GF-D8 (cell line): ENCODE results near the gene C1GALT1.
"Not testable (repeated sequence)": the region's sequence is repeated elsewhere in the genome, so short reads cannot be mapped to it uniquely, and the experiment has no call there.

Source experiments
- DNase-seq: peaks from one replicate; lab custom pipeline; 2025; lab: John Stamatoyannopoulos, UW

The C1GALT1 gene

GRCh38 chr7:7237201-7237977 is 55.0 kb downstream of the C1GALT1 start:
- DNase-seq: no peak

DNA sequence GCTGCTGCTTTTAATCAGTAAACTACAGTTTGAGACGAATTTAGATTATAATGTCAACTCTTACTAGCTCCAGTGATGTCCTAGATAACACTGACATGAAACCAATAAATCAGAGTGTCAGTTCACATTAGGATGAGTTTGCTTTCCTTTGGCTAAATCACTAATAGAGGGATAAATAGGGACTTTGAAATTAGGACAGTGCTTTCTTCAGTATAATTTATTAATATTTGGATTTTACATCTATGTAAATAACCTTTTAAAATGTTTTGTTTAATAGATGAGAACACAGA is 55.6 kb downstream of the C1GALT1 start:
- no peak for DNase-seq

DNA sequence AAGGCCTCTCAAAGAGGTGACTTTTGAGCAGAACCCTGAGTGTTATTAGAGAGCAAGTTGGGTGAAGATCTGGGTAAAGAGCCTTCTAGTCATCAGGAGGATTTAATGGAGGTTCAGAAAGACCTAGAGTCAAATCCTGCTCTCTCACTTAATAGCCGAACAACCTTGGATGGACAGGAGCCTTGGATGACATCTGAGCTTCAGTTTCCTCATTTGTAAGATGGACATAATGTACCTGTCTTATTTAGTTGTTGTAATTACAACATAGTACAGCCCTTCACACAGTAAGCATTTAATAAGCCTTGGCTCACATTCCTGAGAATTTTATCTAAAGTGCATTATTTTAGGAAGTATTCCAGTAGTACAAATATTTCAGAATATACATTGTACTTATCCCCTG is 57.0 kb downstream of the C1GALT1 start:
- DNase-seq: no peak

DNA sequence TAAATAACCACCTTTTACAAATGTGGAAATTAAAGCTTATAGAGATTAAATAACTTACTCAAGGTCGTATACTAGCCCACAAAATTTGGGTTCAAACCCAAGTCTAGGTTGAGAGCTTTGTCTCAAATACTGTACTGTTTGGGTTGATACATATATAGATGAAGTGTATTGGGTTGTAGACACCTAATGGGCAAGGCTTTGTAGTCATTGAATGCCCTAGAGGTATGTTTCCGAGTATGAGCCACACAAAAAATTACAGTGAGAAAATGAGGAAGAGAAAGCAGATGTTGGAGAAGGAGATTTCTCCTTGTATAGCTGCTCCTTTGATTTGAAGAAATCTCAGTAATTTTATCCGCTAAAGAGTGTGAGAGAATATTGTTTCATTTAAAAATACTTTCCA is 60.6 kb downstream of the C1GALT1 start:
- DNase-seq: no peak

GRCh38 chr7:7245233-7245632 is 62.9 kb downstream of the C1GALT1 start:
- not testable (repeated sequence) for DNase-seq

- no peak for DNase-seq
Measured at GRCh38 chr7:7246223-7246622, 63.9 kb downstream of the C1GALT1 start.

DNA sequence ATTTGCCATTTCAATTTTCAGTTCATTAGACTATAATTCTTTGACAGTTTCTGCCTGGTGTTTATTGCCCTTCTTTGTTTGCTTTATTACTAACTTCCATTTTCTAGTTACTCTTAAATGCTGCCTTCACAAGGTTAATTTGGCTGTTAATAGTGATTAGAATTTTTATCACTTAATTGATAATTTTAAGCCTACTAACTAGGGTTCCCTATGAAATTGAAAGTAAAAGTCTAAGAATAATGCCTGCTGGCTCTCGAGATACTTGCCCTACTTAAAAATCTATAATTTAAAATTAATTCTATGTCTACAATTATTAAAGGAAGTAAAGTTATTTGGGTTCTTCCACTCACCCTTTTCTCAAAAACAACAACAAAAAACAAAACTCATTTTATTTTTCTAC is 65.3 kb downstream of the C1GALT1 start:
- no peak for DNase-seq

DNA sequence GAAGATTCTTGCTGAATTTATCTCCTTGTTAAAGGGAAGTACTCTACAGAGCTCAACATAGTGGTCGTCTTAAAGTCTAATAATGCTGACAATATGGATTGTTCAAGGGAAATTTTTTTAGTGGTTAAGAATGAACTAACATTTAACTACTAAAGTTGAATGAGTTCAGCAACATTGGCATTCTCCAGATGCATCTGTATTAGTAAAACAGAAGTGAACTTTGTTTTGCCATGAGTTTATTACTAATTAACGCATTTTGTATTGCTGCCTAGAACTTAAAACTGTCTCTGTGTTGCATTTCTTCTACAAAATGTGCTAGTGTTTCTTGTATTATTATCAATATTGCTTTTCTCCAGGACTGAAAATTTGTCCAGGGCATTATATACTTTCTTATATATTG is 67.5 kb downstream of the C1GALT1 start:
- no peak for DNase-seq

DNA sequence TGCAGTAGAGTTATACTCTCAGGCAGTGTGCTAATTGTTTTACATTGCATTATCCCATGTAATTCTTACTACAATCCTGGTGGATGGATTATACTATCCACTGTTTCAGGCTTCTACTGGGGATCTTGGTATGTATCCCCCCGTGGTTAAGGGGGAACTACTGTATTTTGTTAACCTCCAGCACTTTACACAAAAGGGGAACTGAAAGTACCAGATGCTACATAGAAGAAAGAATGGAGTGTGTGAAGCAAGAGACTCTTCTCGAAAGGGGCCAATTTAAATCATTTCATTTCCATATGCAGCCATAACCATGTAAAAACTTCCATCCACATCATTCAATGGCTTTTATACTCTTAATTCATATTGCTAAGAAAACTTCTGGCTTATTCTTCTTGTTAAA is 69.4 kb downstream of the C1GALT1 start:
- DNase-seq: peak; percentile 32

DNA sequence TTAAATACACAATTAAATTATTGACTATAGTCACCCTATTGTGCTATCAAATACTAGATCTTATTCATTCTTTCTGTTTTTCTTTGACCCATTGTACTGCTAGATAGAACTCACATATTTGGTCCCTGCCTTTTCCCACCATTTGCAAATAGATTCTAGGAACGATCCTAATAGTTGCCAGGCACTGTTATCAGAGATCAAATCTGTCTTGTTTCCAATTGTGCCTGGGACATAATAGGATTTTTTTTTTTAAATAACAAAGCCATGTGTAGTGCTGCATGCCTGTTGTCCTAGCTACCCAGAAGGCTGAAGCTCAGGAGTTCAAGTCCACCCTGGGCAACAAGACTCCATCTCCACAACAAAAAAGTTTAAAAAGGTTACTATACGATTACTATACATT is 72.0 kb downstream of the C1GALT1 start:
- DNase-seq: no peak

DNA sequence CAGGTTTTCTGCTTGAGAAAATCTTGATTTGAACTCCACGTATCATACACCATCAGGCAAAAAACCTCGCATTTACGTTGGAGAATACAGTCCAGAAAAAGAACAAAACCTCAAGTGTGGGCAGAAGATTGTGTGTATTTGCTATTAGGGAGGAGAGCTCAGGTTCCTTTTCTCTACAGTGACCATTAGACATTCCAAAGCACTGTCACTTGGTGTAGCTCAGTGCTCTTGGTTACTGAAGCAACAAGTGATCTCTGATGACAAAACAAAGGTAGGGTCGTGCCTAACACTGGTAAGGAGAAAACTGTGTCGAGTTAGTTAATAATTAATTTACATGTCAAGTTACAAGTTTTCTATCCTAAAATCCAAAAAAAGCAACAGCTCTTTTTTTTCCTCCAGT is 72.6 kb downstream of the C1GALT1 start:
- DNase-seq: no peak

GRCh38 chr7:7256731-7257274 is 74.5 kb downstream of the C1GALT1 start:
- no peak for DNase-seq

DNA sequence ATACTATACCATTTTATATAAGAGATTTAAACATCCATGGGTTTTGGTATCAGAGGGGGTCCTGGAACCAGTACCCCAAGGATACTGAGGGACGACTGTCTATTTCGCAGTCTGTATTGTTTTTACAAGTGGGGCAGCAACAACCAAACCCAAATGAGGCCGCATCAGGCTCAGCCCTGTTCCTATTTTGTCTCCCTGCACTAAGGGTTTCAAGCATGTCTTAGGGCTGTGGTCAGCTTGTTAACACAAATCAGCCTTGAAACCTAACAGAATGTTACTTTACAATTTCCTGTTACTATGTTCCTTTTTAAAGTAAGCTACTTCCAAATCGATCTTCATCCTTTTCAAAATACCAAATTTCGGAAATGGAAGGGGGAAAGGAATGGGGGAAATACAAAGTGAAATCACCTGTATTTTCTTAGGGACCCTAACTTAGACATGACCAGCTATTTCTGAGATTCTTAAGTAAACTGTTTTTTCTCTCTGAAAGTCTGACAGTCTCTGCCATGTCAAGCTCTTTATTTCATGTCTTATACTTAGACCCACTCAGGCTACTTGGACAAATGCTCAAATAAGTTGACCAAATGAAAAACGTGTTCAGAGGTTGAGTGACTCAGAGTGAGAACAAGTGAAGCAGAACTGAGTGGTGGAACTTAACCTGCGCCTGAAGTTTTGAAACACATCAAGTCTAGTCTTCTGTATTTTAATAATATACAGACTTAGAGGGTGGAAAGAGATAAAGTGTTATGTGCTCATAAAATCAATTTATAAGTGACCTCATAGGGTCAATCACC is 75.8 kb downstream of the C1GALT1 start:
- DNase-seq: peak; percentile 44

GRCh38 chr7:7261863-7262262 is 79.5 kb downstream of the C1GALT1 start:
- no peak for DNase-seq

- no peak for DNase-seq
Measured at GRCh38 chr7:7263297-7264230, 81.2 kb downstream of the C1GALT1 start.

- DNase-seq: no peak
Measured at GRCh38 chr7:7264306-7265040, 82.1 kb downstream of the C1GALT1 start.

DNA sequence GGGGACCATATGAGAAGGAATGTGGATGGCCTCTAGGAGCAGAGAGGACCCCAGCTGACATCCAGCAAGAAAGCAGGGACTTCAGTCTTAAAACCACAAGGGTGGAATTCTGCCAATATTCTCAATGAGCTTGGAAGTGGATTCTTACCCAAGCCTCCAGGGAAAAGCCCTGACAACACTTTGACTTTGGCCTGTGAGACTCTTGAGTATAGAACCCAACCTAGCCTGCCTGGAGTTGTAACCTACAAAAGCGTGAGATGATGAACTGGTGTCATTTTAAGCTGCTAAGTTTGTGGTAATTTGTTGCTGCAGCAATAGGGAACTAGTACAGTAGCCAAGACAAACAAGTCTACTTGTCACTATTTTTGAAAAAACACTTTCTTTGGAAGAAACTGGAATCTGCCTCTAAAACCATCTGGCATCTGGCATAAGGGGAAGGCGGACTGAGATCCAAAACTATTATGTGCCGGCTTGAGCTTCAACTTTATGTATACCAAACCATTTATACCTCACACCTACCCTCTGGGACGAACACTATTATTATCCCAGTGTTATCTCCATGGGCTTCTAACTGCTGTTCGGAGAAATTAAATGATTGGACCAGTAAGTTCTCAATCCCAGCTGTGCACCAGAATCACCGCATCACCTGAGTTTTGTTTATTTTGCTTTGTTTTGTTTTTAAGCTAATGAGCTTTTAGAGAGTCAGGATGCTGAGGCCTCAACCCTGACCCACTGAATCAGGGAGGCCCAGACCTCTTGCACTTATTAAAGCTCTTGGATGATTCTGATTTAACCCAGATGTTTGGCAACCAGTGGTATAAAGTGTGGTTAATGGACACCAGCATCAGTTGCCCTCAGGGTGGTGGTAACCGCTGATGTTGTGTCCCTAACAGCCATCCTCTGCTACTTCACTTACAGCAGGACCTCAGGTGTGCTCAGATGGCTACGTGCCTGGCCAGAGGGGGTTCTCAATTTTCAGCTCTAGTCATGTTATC is 83.0 kb downstream of the C1GALT1 start:
- DNase-seq: no peak

- DNase-seq: no peak
Measured at GRCh38 chr7:7266257-7266881, 84.0 kb downstream of the C1GALT1 start.

DNA sequence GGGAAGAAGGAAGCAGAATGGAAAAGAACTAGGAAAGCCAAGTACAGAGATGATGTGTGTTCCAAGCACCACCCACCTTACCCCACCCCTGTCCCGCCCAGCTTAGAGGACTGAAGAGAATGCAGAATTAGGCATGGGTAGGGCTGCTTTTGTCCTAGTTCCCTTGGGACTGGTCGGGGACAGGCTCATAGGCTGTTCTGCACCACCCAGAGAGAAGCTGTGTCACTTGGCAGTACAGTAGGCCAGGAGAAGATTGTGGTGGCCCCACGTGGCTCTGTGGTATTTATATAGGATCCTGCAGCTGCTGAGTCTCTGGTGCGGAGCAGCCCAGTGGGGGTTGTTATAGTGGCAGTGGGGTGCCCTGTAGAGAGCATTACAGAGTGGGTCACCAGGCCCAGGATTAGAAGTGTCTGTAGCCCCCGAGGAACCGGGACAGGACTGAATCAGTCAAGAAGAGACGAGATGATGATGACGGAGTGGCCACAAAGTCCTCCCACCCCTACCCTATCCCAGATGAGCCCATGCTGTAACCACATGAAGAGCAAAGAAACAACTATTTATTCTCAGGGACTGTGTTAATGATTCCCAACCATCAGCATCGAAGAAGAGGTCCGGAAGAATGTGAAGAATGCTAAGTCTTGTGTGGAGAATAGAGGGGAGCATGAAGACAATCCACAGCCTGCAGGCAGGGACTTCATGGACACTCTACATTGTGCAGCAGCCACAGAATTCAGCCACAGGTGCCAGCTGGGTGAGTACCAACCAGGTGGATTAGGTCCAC is 88.9 kb downstream of the C1GALT1 start:
- no peak for DNase-seq
